ENCODE data around the gene FSD1.
"Not testable (repeated sequence)": the region's sequence is repeated elsewhere in the genome, so short reads cannot be mapped to it uniquely, and the experiment has no call there.

FSD1 gene

GRCh38 chr19:4304538-4305256 is at the start of gene FSD1:
Gene FSD1, plus strand, starts transcription at chr19:4304598. Its CDS starts 149 bp downstream, at chr19:4304747.
- peak in 1 of 2 donors; percentile 33 for DNase-seq (ENCODE audit: low read depth in 2 of 2)

- DNase-seq (ENCODE audit: low read depth in 2 of 2) = no peak
Observed at GRCh38 chr19:4256563-4256962, 47.8 kb upstream of the FSD1 start.

- no peak for DNase-seq (ENCODE audit: low read depth in 2 of 2)
Observed at GRCh38 chr19:4257025-4257424, 47.4 kb upstream of the FSD1 start.

GRCh38 chr19:4258181-4258580 is 46.2 kb upstream of the FSD1 start:
- DNase-seq (ENCODE audit: low read depth in 2 of 2) = no peak

GRCh38 chr19:4260613-4261191 is 43.7 kb upstream of the FSD1 start:
- no peak for DNase-seq (ENCODE audit: low read depth in 2 of 2)

- DNase-seq (ENCODE audit: low read depth in 2 of 2) = no peak
Observed at GRCh38 chr19:4264812-4265211, 39.6 kb upstream of the FSD1 start.

- no peak for DNase-seq (ENCODE audit: low read depth in 2 of 2)
Observed at GRCh38 chr19:4266253-4267000, 38.0 kb upstream of the FSD1 start.

- peak; percentile 20 to 45 for DNase-seq (ENCODE audit: low read depth in 2 of 2)
Observed at GRCh38 chr19:4267101-4267900, 37.1 kb upstream of the FSD1 start.

GRCh38 chr19:4267901-4268815 is 36.2 kb upstream of the FSD1 start:
- DNase-seq (ENCODE audit: low read depth in 2 of 2) = no peak

- DNase-seq (ENCODE audit: low read depth in 2 of 2) = no peak
Observed at GRCh38 chr19:4268816-4269430, 35.5 kb upstream of the FSD1 start.

- no peak for DNase-seq (ENCODE audit: low read depth in 2 of 2)
Observed at GRCh38 chr19:4272894-4273293, 31.5 kb upstream of the FSD1 start.

GRCh38 chr19:4274321-4274686 is 30.1 kb upstream of the FSD1 start:
- DNase-seq (ENCODE audit: low read depth in 2 of 2) = not testable (repeated sequence)

- DNase-seq (ENCODE audit: low read depth in 2 of 2) = no peak
Observed at GRCh38 chr19:4277191-4277696, 27.2 kb upstream of the FSD1 start.

GRCh38 chr19:4278010-4278409 is 26.4 kb upstream of the FSD1 start:
- DNase-seq (ENCODE audit: low read depth in 2 of 2) = no peak

GRCh38 chr19:4278419-4279266 is 25.8 kb upstream of the FSD1 start, which contains the start of gene SHD:
Gene SHD, plus strand, starts transcription at chr19:4279266. Its CDS starts 798 bp downstream, at chr19:4280064.
- DNase-seq (ENCODE audit: low read depth in 2 of 2) = no peak

GRCh38 chr19:4279267-4279529 is 25.2 kb upstream of the FSD1 start:
- DNase-seq (ENCODE audit: low read depth in 2 of 2) = no peak

- DNase-seq (ENCODE audit: low read depth in 2 of 2) = no peak
Observed at GRCh38 chr19:4279530-4280422, 24.6 kb upstream of the FSD1 start.

GRCh38 chr19:4284176-4284958 is 20.0 kb upstream of the FSD1 start:
- no peak for DNase-seq (ENCODE audit: low read depth in 2 of 2)
